H9 (cell line): ENCODE results near the gene CCDC121. TPM values are rescaled to one million over a fixed set of nuclear protein-coding genes. Genes with fewer than 3 reads are reported as not detected.
A peak's percentile ranks its signal among the peaks of the same experiment; 100 is the strongest.

ENCODE experiments used
- DNase-seq: peaks from one replicate; pipeline ENCODE4 v3.0.0-alpha.2; 2017
- H2AFZ ChIP-seq: one replicate; pipeline ENCODE4 v1.6.1; 2013; ENCODE audit warnings: mild to moderate bottlenecking, low read length, control low read depth, moderate library complexity
- H2AK5ac ChIP-seq: 2 replicates; pipeline ENCODE4 v1.6.1; 2013; ENCODE audit warnings: low read length, control low read depth, mixed read lengths; ENCODE audit not compliant: insufficient read length
- H2BK120ac ChIP-seq: one replicate; pipeline ENCODE4 v1.6.1; 2013; ENCODE audit warnings: low read depth, mild to moderate bottlenecking, low read length, control low read depth, inconsistent platforms; ENCODE audit not compliant: poor library complexity, severe bottlenecking
- H2BK12ac ChIP-seq: 2 replicates; pipeline ENCODE4 v1.6.1; 2013; ENCODE audit warnings: low read length, control low read depth, mixed read lengths, low read depth; ENCODE audit not compliant: insufficient read length
- H2BK15ac ChIP-seq: 2 replicates; pipeline ENCODE4 v1.6.1; 2013; ENCODE audit warnings: low read depth, low read length, control low read depth
- H2BK20ac ChIP-seq: one replicate; pipeline ENCODE4 v1.6.1; 2013; ENCODE audit warnings: low read depth, mild to moderate bottlenecking, low read length, control low read depth, inconsistent platforms; ENCODE audit not compliant: poor library complexity, severe bottlenecking
- H2BK5ac ChIP-seq: 2 replicates; pipeline ENCODE4 v1.6.1; 2013; ENCODE audit warnings: low read length, control low read depth, mixed read lengths; ENCODE audit not compliant: insufficient read length
- H3K14ac ChIP-seq: 2 replicates; pipeline ENCODE4 v1.6.1; 2013; ENCODE audit warnings: low read length, control low read depth; ENCODE audit not compliant: insufficient read depth
- H3K18ac ChIP-seq: 2 replicates; pipeline ENCODE4 v1.6.1; 2013; ENCODE audit warnings: low read depth, mild to moderate bottlenecking, mixed read lengths, low read length, control low read depth; ENCODE audit not compliant: insufficient read length
- H3K23ac ChIP-seq: 2 replicates; pipeline ENCODE4 v1.6.1; 2013; ENCODE audit warnings: low read length, control low read depth, mixed read lengths, low read depth; ENCODE audit not compliant: insufficient read length
- H3K23me2 ChIP-seq: 2 replicates; pipeline ENCODE4 v1.6.1; 2013; ENCODE audit warnings: low read depth, mild to moderate bottlenecking, mixed read lengths, low read length, control low read depth; ENCODE audit not compliant: insufficient read length, poor library complexity, severe bottlenecking
- H3K27ac ChIP-seq: 2 replicates; pipeline ENCODE4 v1.5.1; 2013; ENCODE audit warnings: low read length, control low read depth, mixed read lengths, low read depth; ENCODE audit not compliant: insufficient read length
- H3K27me3 ChIP-seq: 2 replicates; pipeline ENCODE4 v1.6.1; 2013; ENCODE audit warnings: low read length, control low read depth, inconsistent platforms; ENCODE audit not compliant: insufficient read depth
- H3K4ac ChIP-seq: 2 replicates; pipeline ENCODE4 v1.6.1; 2013; ENCODE audit warnings: low read depth, mild to moderate bottlenecking, control low read depth, inconsistent platforms, low read length, moderate library complexity
- H3K4me1 ChIP-seq: 2 replicates; pipeline ENCODE4 v1.6.1; 2013; ENCODE audit warnings: low read length, control low read depth, inconsistent platforms; ENCODE audit not compliant: insufficient read depth
- H3K4me2 ChIP-seq: 2 replicates; pipeline ENCODE4 v1.6.1; 2013; ENCODE audit warnings: low read length, control low read depth, mixed read lengths; ENCODE audit not compliant: insufficient read length, insufficient read depth
- H3K56ac ChIP-seq: 2 replicates; pipeline ENCODE4 v1.6.1; 2013; ENCODE audit warnings: low read depth, mild to moderate bottlenecking, mixed read lengths, low read length, control low read depth; ENCODE audit not compliant: insufficient read length
- H3K79me1 ChIP-seq: 2 replicates; pipeline ENCODE4 v1.6.1; 2013; ENCODE audit warnings: low read depth, mild to moderate bottlenecking, moderate library complexity, low read length, control low read depth, inconsistent platforms; ENCODE audit not compliant: insufficient read depth, poor library complexity, severe bottlenecking
- H3K79me2 ChIP-seq: 2 replicates; pipeline ENCODE4 v1.6.1; 2013; ENCODE audit warnings: low read length, control low read depth, inconsistent platforms; ENCODE audit not compliant: insufficient read depth
- H3K9ac ChIP-seq: 2 replicates; pipeline ENCODE4 v1.6.1; 2013; ENCODE audit warnings: low read length, control low read depth, mixed read lengths; ENCODE audit not compliant: insufficient read length; ENCODE audit errors: extremely low read depth
- H3K9me3 ChIP-seq: one replicate; pipeline ENCODE4 v1.6.1; 2013; ENCODE audit warnings: low read depth, low read length, inconsistent platforms; ENCODE audit not compliant: control insufficient read depth
- H3T11ph ChIP-seq: one replicate; pipeline ENCODE4 v1.6.1; 2013; ENCODE audit warnings: mild to moderate bottlenecking, low read length, control low read depth, inconsistent platforms
- H4K20me1 ChIP-seq: one replicate; pipeline ENCODE4 v1.6.1; 2013; ENCODE audit not compliant: control insufficient read depth, insufficient read length, insufficient read depth
- H4K5ac ChIP-seq: 2 replicates; pipeline ENCODE4 v1.6.1; 2013; ENCODE audit warnings: low read depth, mild to moderate bottlenecking, mixed read lengths, low read length, control low read depth; ENCODE audit not compliant: insufficient read length
- H4K8ac ChIP-seq: replicated peaks from 2 replicates; pipeline ENCODE4 v1.6.1; 2013; ENCODE audit warnings: low read length, control low read depth, mixed read lengths, low read depth; ENCODE audit not compliant: insufficient read length
- H4K91ac ChIP-seq: 2 replicates; pipeline ENCODE4 v1.6.1; 2013; ENCODE audit warnings: low read depth, mild to moderate bottlenecking, moderate library complexity, mixed read lengths, low read length, control low read depth; ENCODE audit not compliant: insufficient read length
- H3K27ac Mint-ChIP-seq, 3 experiments: 2 replicates in 2 of 3; 3 replicates in 1 of 3; pipeline ENCODE4 v1.8.0; 2020 to 2021; ENCODE audit warnings: mixed read lengths in 3 of 3, mild to moderate bottlenecking in 1 of 3, moderate library complexity in 1 of 3
- H3K27me3 Mint-ChIP-seq: 2 replicates; pipeline ENCODE4 v1.8.0; 2021; ENCODE audit warnings: low read depth, mild to moderate bottlenecking, moderate library complexity, mixed read lengths
- H3K36me3 Mint-ChIP-seq, 3 experiments: 2 replicates in 2 of 3; 3 replicates in 1 of 3; pipeline ENCODE4 v1.8.0; 2020 to 2021; ENCODE audit warnings: low read depth in 3 of 3, mixed read lengths in 3 of 3; ENCODE audit not compliant: insufficient read depth in 1 of 3
- H3K4me1 Mint-ChIP-seq, 2 experiments: 2 replicates each; pipeline ENCODE4 v1.8.0; 2020; ENCODE audit warnings: mixed read lengths in 2 of 2
- H3K4me3 Mint-ChIP-seq, 2 experiments: 2 replicates in 1 of 2; 3 replicates in 1 of 2; pipeline ENCODE4 v1.8.0; 2020 to 2021; ENCODE audit warnings: mild to moderate bottlenecking in 2 of 2, mixed read lengths in 2 of 2, moderate library complexity in 1 of 2
- H3K9me3 Mint-ChIP-seq, 2 experiments: 2 replicates in 1 of 2; 3 replicates in 1 of 2; pipeline ENCODE4 v1.8.0; 2020; ENCODE audit warnings: mild to moderate bottlenecking in 2 of 2, mixed read lengths in 2 of 2, moderate library complexity in 1 of 2
- CTCF ChIP-seq: fragments of 200-600 bp; sonication (generic); conservative IDR thresholded peaks from 3 replicates; pipeline ENCODE4 v1.8.0; 2021; ENCODE audit warnings: antibody characterized with exemption, mild to moderate bottlenecking
- WGBS: extraction: QIAGEN DNeasy Blood & Tissue Kit; methylation state at CpG from one replicate; pipeline ENCODE4 v1.1.7; 2013; ENCODE audit warnings: missing lambda C conversion rate, low lambda C conversion rate, mixed read lengths; ENCODE audit not compliant: insufficient read length; ENCODE audit errors: extremely low coverage; 5-methylcytosine and 5-hydroxymethylcytosine counted together
- total RNA-seq: library from RNA; stranded (reverse); gene quantifications from 2 replicates; pipeline ENCODE4 v1.2.1, GENCODE V29; 2021

The CCDC121 gene
- total RNA-seq, 1 experiment from 2014 or later: 1.2 TPM

GRCh38 chr2:27622921-27623384 lies 5.9 kb downstream of the CCDC121 start:
- Mint-ChIP-seq H3K9me3 (no peaks in the 10 kb centered on the region), H3K27ac (peak overlapping the region in 2 of 3 experiments; percentile 60 to 71; a peak in 4 of 7 replicates), H3K27me3 (no peaks in the 10 kb centered on the region), H3K36me3 (peaks cover 16 to 53% (median 44%) of the 10 kb centered on the region in 3 experiments; a peak in 6 of 7 replicates), H3K4me1 (peaks cover 10 to 34% of the 10 kb centered on the region in 2 experiments; a peak in 3 of 4 replicates), H3K4me3 (no peak overlapping the region)
- peaks cover 2% of the 10 kb centered on the region; the same call in 1 of the 2 replicates for H3K4me1 ChIP-seq
- H2BK120ac ChIP-seq: no peak overlapping the region
- H2AK5ac ChIP-seq: no peak overlapping the region
- no peak overlapping the region for H4K91ac ChIP-seq
- no peak overlapping the region for H3K18ac ChIP-seq
- no peak overlapping the region for H4K8ac ChIP-seq
- no peak for DNase-seq
- H3K79me2 ChIP-seq: no peaks in the 10 kb centered on the region
- H3K14ac ChIP-seq: no peak overlapping the region
- WGBS: no CpG with 5 or more reads among the region's 3 CpGs
- no peak overlapping the region for H3T11ph ChIP-seq
- H3K4ac ChIP-seq: no peak overlapping the region
- no peak overlapping the region for H3K23ac ChIP-seq
- no peak overlapping the region for H2BK12ac ChIP-seq
- no peak overlapping the region for H3K56ac ChIP-seq
- H3K27ac ChIP-seq: no peak overlapping the region
- no peak overlapping the region for H2AFZ ChIP-seq
- no peaks in the 10 kb centered on the region for H3K9me3 ChIP-seq
- no peak overlapping the region for H3K9ac ChIP-seq
- H2BK20ac ChIP-seq: no peak overlapping the region
- H3K79me1 ChIP-seq: no peaks in the 10 kb centered on the region
- H4K20me1 ChIP-seq: no peaks in the 10 kb centered on the region
- no peaks in the 10 kb centered on the region for H3K23me2 ChIP-seq
- no peak overlapping the region for H3K4me2 ChIP-seq
- TF ChIP-seq CTCF: no peak
- H4K5ac ChIP-seq: no peak overlapping the region
- H2BK5ac ChIP-seq: no peak overlapping the region
- H2BK15ac ChIP-seq: no peak overlapping the region
- H3K27me3 ChIP-seq: no peaks in the 10 kb centered on the region
